HG02885 (cell line): ENCODE data around the gene KRTAP20-1.

Experiments used
- ATAC-seq: cut with Tn5 transposase; IDR thresholded peaks from one replicate; pipeline ENCODE4 v1.9.1; 2021; ENCODE audit warnings: mild to moderate bottlenecking; ENCODE audit not compliant: unreplicated experiment, poor library complexity

Gene KRTAP20-1

GRCh38 chr21:30638686-30639085 is 22.5 kb downstream of the KRTAP20-1 start:
- ATAC-seq: no peak

GRCh38 chr21:30642564-30642963 is 26.3 kb downstream of the KRTAP20-1 start, which contains the start of gene KRTAP20-3:
KRTAP20-3 (plus strand) TSS chr21:30642864.
- no peak for ATAC-seq

- no peak for ATAC-seq
These were observed 30.7 kb downstream of the KRTAP20-1 start for GRCh38 chr21:30646904-30647414.

- no peak for ATAC-seq
These were observed 36.7 kb downstream of the KRTAP20-1 start for GRCh38 chr21:30652891-30653290.
